Measurements from ENCODE around the gene ZNF521.

The ZNF521 gene

GRCh38 chr18:25306671-25307070 lies 45.3 kb downstream of the ZNF521 start:
- Histone ChIP-seq H3K4me3 (ENCODE audit: low read depth, low read length) (no peak overlapping the region), H3K9ac (ENCODE audit: low read depth, low read length) (no peak overlapping the region), H3K36me3 (ENCODE audit: control insufficient read depth, insufficient read depth, low read length) (no peaks in the 10 kb centered on the region), H3K27me3 (ENCODE audit: control insufficient read depth, insufficient read depth, low read length) (no peaks in the 10 kb centered on the region), H3K9me3 (ENCODE audit: control insufficient read depth, insufficient read depth, low read length) (no peaks in the 10 kb centered on the region), H3K4me1 (ENCODE audit: control insufficient read depth, insufficient read depth, low read length) (no peaks in the 10 kb centered on the region)

- H3K4me3 ChIP-seq (ENCODE audit: low read depth, low read length) = no peak overlapping the region
- H3K9ac ChIP-seq (ENCODE audit: low read depth, low read length) = no peak overlapping the region
- H3K4me1 ChIP-seq (ENCODE audit: control insufficient read depth, insufficient read depth, low read length) = no peaks in the 10 kb centered on the region
- H3K9me3 ChIP-seq (ENCODE audit: control insufficient read depth, insufficient read depth, low read length) = no peaks in the 10 kb centered on the region
- H3K27me3 ChIP-seq (ENCODE audit: control insufficient read depth, insufficient read depth, low read length) = no peaks in the 10 kb centered on the region
- H3K36me3 ChIP-seq (ENCODE audit: control insufficient read depth, insufficient read depth, low read length) = no peaks in the 10 kb centered on the region
These were observed 46.4 kb downstream of the ZNF521 start for GRCh38 chr18:25305584-25305983.

- no peaks in the 10 kb centered on the region for H3K27me3 ChIP-seq (ENCODE audit: control insufficient read depth, insufficient read depth, low read length)
- H3K4me1 ChIP-seq (ENCODE audit: control insufficient read depth, insufficient read depth, low read length) = no peaks in the 10 kb centered on the region
- H3K4me3 ChIP-seq (ENCODE audit: low read depth, low read length) = no peak overlapping the region
- no peaks in the 10 kb centered on the region for H3K9me3 ChIP-seq (ENCODE audit: control insufficient read depth, insufficient read depth, low read length)
- no peaks in the 10 kb centered on the region for H3K36me3 ChIP-seq (ENCODE audit: control insufficient read depth, insufficient read depth, low read length)
- no peak overlapping the region for H3K9ac ChIP-seq (ENCODE audit: low read depth, low read length)
These were observed 51.5 kb downstream of the ZNF521 start for GRCh38 chr18:25300492-25300891.

- no peak overlapping the region for H3K9ac ChIP-seq (ENCODE audit: low read depth, low read length)
- no peaks in the 10 kb centered on the region for H3K27me3 ChIP-seq (ENCODE audit: control insufficient read depth, insufficient read depth, low read length)
- no peaks in the 10 kb centered on the region for H3K36me3 ChIP-seq (ENCODE audit: control insufficient read depth, insufficient read depth, low read length)
- no peaks in the 10 kb centered on the region for H3K4me1 ChIP-seq (ENCODE audit: control insufficient read depth, insufficient read depth, low read length)
- no peak overlapping the region for H3K4me3 ChIP-seq (ENCODE audit: low read depth, low read length)
- no peaks in the 10 kb centered on the region for H3K9me3 ChIP-seq (ENCODE audit: control insufficient read depth, insufficient read depth, low read length)
These were observed 52.3 kb downstream of the ZNF521 start for GRCh38 chr18:25299426-25300300.

- Histone ChIP-seq H3K9me3 (ENCODE audit: control insufficient read depth, insufficient read depth, low read length) (no peaks in the 10 kb centered on the region), H3K36me3 (ENCODE audit: control insufficient read depth, insufficient read depth, low read length) (no peaks in the 10 kb centered on the region), H3K27me3 (ENCODE audit: control insufficient read depth, insufficient read depth, low read length) (no peaks in the 10 kb centered on the region), H3K4me1 (ENCODE audit: control insufficient read depth, insufficient read depth, low read length) (no peaks in the 10 kb centered on the region), H3K9ac (ENCODE audit: low read depth, low read length) (no peak overlapping the region), H3K4me3 (ENCODE audit: low read depth, low read length) (no peak overlapping the region)
These were observed 53.1 kb downstream of the ZNF521 start for GRCh38 chr18:25298853-25299274.

GRCh38 chr18:25295624-25296138 lies 56.3 kb downstream of the ZNF521 start:
- Histone ChIP-seq H3K4me1 (ENCODE audit: control insufficient read depth, insufficient read depth, low read length) (no peaks in the 10 kb centered on the region), H3K27me3 (ENCODE audit: control insufficient read depth, insufficient read depth, low read length) (no peaks in the 10 kb centered on the region), H3K9ac (ENCODE audit: low read depth, low read length) (no peak overlapping the region), H3K36me3 (ENCODE audit: control insufficient read depth, insufficient read depth, low read length) (no peaks in the 10 kb centered on the region), H3K4me3 (ENCODE audit: low read depth, low read length) (no peak overlapping the region), H3K9me3 (ENCODE audit: control insufficient read depth, insufficient read depth, low read length) (no peaks in the 10 kb centered on the region)

- Histone ChIP-seq H3K4me3 (ENCODE audit: low read depth, low read length) (no peak overlapping the region), H3K27me3 (ENCODE audit: control insufficient read depth, insufficient read depth, low read length) (no peaks in the 10 kb centered on the region), H3K36me3 (ENCODE audit: control insufficient read depth, insufficient read depth, low read length) (no peaks in the 10 kb centered on the region), H3K4me1 (ENCODE audit: control insufficient read depth, insufficient read depth, low read length) (peaks cover 2% of the 10 kb centered on the region), H3K9me3 (ENCODE audit: control insufficient read depth, insufficient read depth, low read length) (no peaks in the 10 kb centered on the region), H3K9ac (ENCODE audit: low read depth, low read length) (no peak overlapping the region)
These were observed 60.8 kb downstream of the ZNF521 start for GRCh38 chr18:25291150-25291549.

- Histone ChIP-seq H3K4me1 (ENCODE audit: control insufficient read depth, insufficient read depth, low read length) (peaks cover 8% of the 10 kb centered on the region), H3K27me3 (ENCODE audit: control insufficient read depth, insufficient read depth, low read length) (no peaks in the 10 kb centered on the region), H3K4me3 (ENCODE audit: low read depth, low read length) (no peak overlapping the region), H3K36me3 (ENCODE audit: control insufficient read depth, insufficient read depth, low read length) (no peaks in the 10 kb centered on the region), H3K9me3 (ENCODE audit: control insufficient read depth, insufficient read depth, low read length) (no peaks in the 10 kb centered on the region), H3K9ac (ENCODE audit: low read depth, low read length) (no peak overlapping the region)
These were observed 62.9 kb downstream of the ZNF521 start for GRCh38 chr18:25289001-25289631.

- Histone ChIP-seq H3K9ac (ENCODE audit: low read depth, low read length) (no peak overlapping the region), H3K4me3 (ENCODE audit: low read depth, low read length) (no peak overlapping the region), H3K4me1 (ENCODE audit: control insufficient read depth, insufficient read depth, low read length) (peaks cover 10% of the 10 kb centered on the region), H3K27me3 (ENCODE audit: control insufficient read depth, insufficient read depth, low read length) (no peaks in the 10 kb centered on the region), H3K36me3 (ENCODE audit: control insufficient read depth, insufficient read depth, low read length) (no peaks in the 10 kb centered on the region), H3K9me3 (ENCODE audit: control insufficient read depth, insufficient read depth, low read length) (no peaks in the 10 kb centered on the region)
These were observed 63.5 kb downstream of the ZNF521 start for GRCh38 chr18:25288340-25288938.

- H3K36me3 ChIP-seq (ENCODE audit: control insufficient read depth, insufficient read depth, low read length) = no peaks in the 10 kb centered on the region
- peaks cover 11% of the 10 kb centered on the region for H3K4me1 ChIP-seq (ENCODE audit: control insufficient read depth, insufficient read depth, low read length)
- H3K4me3 ChIP-seq (ENCODE audit: low read depth, low read length) = no peak overlapping the region
- no peaks in the 10 kb centered on the region for H3K9me3 ChIP-seq (ENCODE audit: control insufficient read depth, insufficient read depth, low read length)
- H3K27me3 ChIP-seq (ENCODE audit: control insufficient read depth, insufficient read depth, low read length) = no peaks in the 10 kb centered on the region
- H3K9ac ChIP-seq (ENCODE audit: low read depth, low read length) = no peak overlapping the region
These were observed 64.9 kb downstream of the ZNF521 start for GRCh38 chr18:25287106-25287505.

- Histone ChIP-seq H3K9ac (ENCODE audit: low read depth, low read length) (no peak overlapping the region), H3K27me3 (ENCODE audit: control insufficient read depth, insufficient read depth, low read length) (no peaks in the 10 kb centered on the region), H3K9me3 (ENCODE audit: control insufficient read depth, insufficient read depth, low read length) (no peaks in the 10 kb centered on the region), H3K36me3 (ENCODE audit: control insufficient read depth, insufficient read depth, low read length) (no peaks in the 10 kb centered on the region), H3K4me1 (ENCODE audit: control insufficient read depth, insufficient read depth, low read length) (peaks cover 18% of the 10 kb centered on the region), H3K4me3 (ENCODE audit: low read depth, low read length) (no peak overlapping the region)
These were observed 67.0 kb downstream of the ZNF521 start for GRCh38 chr18:25284861-25285550.
